Ectodermal cell (in vitro differentiated cells): ENCODE measurements around the gene DACT2. TPM values are rescaled to one million over a fixed set of nuclear protein-coding genes. Genes with fewer than 3 reads are reported as not detected.
A peak's percentile ranks its signal among the peaks of the same experiment; 100 is the strongest.

Source experiments
- H3K27ac ChIP-seq: 2 replicates; pipeline ENCODE4 v1.7.0; 2013; ENCODE audit warnings: mild to moderate bottlenecking, low read depth, low read length; ENCODE audit not compliant: insufficient read depth, poor library complexity, severe bottlenecking
- H3K27me3 ChIP-seq: 2 replicates; pipeline ENCODE4 v1.7.0; 2013; ENCODE audit warnings: mild to moderate bottlenecking, low read length; ENCODE audit not compliant: insufficient read depth, control insufficient read depth, poor library complexity, severe bottlenecking
- H3K36me3 ChIP-seq: one replicate; pipeline ENCODE4 v1.7.0; 2013; ENCODE audit warnings: low read length; ENCODE audit not compliant: control insufficient read depth, insufficient read depth
- H3K4me1 ChIP-seq: one replicate; pipeline ENCODE4 v1.7.0; 2013; ENCODE audit warnings: low read length; ENCODE audit not compliant: control insufficient read depth, insufficient read depth
- H3K4me3 ChIP-seq: 2 replicates; pipeline ENCODE4 v1.7.0; 2013; ENCODE audit warnings: low read depth, low read length, control low read depth; ENCODE audit not compliant: insufficient read depth
- H3K9me3 ChIP-seq: 2 replicates; pipeline ENCODE4 v1.7.0; 2013; ENCODE audit warnings: mild to moderate bottlenecking, low read length, moderate library complexity; ENCODE audit not compliant: control insufficient read depth
- WGBS, 2 experiments: methylation state at CpG; one replicate each; pipeline ENCODE4 v1.1.7; 2013; ENCODE audit warnings: missing lambda C conversion rate in 2 of 2; 5-methylcytosine and 5-hydroxymethylcytosine counted together
- polyA plus RNA-seq, 4 experiments: library from polyadenylated mRNA; stranded (reverse); fragments of 50-300 nt; gene quantifications; one replicate each; pipeline ENCODE4 v1.2.3, GENCODE V29; 2013

The DACT2 gene
- polyA plus RNA-seq (2013, experiment 1 of 4) = 0.74 TPM
- polyA plus RNA-seq (2013, experiment 2 of 4) = 1.2 TPM
- polyA plus RNA-seq (2013, experiment 3 of 4) = 0.91 TPM
- 0.97 TPM for polyA plus RNA-seq (2013, experiment 4 of 4)

DNA sequence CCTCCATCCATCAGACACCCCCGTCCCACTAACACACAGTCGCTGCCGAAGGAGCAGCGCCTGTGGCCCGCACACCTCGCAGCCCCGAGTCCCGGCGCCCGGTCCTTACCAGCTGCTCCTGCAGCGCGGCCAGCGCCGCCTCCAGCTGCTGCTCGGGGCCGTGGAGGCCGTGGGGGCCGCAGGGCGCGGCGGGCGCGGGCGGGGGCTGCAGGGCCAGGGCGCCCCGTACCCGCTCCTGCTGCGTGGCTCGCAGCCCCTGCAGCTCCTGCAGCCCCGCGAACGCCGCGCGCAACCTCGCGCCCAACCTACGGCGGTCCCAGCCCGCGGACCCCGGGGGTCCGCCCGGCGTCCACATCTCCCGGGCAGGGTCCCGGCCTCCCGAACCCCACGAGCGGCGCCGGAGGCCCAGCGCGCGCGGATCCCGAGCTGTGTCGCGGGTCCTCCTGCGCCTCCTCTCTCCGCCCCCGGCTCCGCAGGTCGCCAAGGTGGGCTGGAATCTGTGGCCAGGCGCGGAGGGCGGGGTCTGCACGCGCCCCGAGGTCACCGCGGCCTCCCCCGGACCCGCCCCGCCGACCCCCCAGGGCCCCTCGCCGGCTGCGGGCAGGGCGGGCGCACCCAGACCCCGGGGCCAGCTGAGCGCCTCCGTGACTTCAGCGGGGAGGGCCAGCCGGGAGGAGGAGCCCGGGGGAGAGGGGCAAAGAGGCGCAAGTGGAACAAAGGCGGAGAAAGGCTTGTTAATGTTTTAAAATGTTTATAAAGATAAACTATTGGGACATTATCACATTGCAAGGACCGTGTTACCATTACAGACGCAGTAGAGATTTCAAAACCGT, at the start of gene DACT2:
Gene DACT2 (minus strand): TSS at position 499 of the 833 bp plus-strand sequence. CDS start 144 bp downstream, at position 355.
- WGBS, 2 experiments = 0 to 1% methylated on average over 92 of the region's 92 CpGs
- peaks cover 42% of the 10 kb centered on the region for H3K27me3 ChIP-seq
- H3K4me3 ChIP-seq = peak within 1 kb of the TSS; percentile 40
- no peaks in the 10 kb centered on the region for H3K36me3 ChIP-seq
- H3K4me1 ChIP-seq = peaks cover 11% of the 10 kb centered on the region
- H3K27ac ChIP-seq = no peak within 1 kb of the TSS
- no peaks in the 10 kb centered on the region for H3K9me3 ChIP-seq

GRCh38 chr6:168368936-168369335, 49.4 kb upstream of the DACT2 start:
- WGBS, 2 experiments = 91 to 92% methylated on average over 7 of the region's 7 CpGs
- H3K27me3 ChIP-seq = no peaks in the 10 kb centered on the region
- H3K4me3 ChIP-seq = no peak overlapping the region

GRCh38 chr6:168368066-168368820, 48.7 kb upstream of the DACT2 start:
- Histone ChIP-seq H3K4me3 (no peak overlapping the region), H3K36me3 (no peaks in the 10 kb centered on the region), H3K27ac (no peak overlapping the region), H3K9me3 (no peaks in the 10 kb centered on the region), H3K27me3 (no peaks in the 10 kb centered on the region), H3K4me1 (peaks cover 6% of the 10 kb centered on the region)
- 92 to 93% methylated on average over 12 of the region's 12 CpGs for WGBS, 2 experiments

More at GRCh38 chr6:168368936-168369335, 49.4 kb upstream of the DACT2 start:
- H3K4me1 ChIP-seq = peaks cover 4% of the 10 kb centered on the region
- no peak overlapping the region for H3K27ac ChIP-seq
- H3K9me3 ChIP-seq = no peaks in the 10 kb centered on the region
- no peaks in the 10 kb centered on the region for H3K36me3 ChIP-seq

GRCh38 chr6:168367285-168367751, 47.7 kb upstream of the DACT2 start:
- no peaks in the 10 kb centered on the region for H3K9me3 ChIP-seq
- H3K27ac ChIP-seq = no peak overlapping the region
- H3K4me1 ChIP-seq = peaks cover 6% of the 10 kb centered on the region
- no peak overlapping the region for H3K4me3 ChIP-seq
- WGBS, 2 experiments = 95 to 96% methylated on average over 15 of the region's 15 CpGs
- H3K27me3 ChIP-seq = no peaks in the 10 kb centered on the region
- H3K36me3 ChIP-seq = no peaks in the 10 kb centered on the region

DNA sequence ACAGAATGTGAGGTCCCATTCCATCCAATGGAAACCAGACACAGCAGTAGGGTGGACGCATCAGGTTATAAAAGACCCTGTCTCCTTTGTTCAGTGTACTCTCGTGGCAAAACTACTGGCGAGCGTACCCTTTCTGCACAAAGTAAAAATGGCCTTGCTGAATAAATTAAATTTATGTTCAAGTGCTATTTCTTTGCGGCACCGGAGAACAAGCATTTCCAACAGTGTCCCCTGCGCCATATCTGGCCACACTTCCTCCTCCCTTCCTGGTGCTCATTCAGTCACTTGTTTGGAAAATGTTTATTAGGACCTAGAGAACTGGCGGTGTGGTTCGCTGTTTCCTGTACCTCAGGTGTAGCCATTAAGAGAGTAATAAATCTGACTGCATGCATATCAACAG, 46.9 kb upstream of the DACT2 start:
- no peaks in the 10 kb centered on the region for H3K9me3 ChIP-seq

GRCh38 chr6:168365422-168366165, 46.0 kb upstream of the DACT2 start:
- no peaks in the 10 kb centered on the region for H3K36me3 ChIP-seq
- H3K27me3 ChIP-seq = no peaks in the 10 kb centered on the region
- H3K4me3 ChIP-seq = no peak overlapping the region
- H3K4me1 ChIP-seq = peaks cover 6% of the 10 kb centered on the region
- 90 to 93% methylated on average over 24 of the region's 24 CpGs for WGBS, 2 experiments
- no peaks in the 10 kb centered on the region for H3K9me3 ChIP-seq
- no peak overlapping the region for H3K27ac ChIP-seq

More for the DNA sequence above, 46.9 kb upstream of the DACT2 start:
- WGBS, 2 experiments = 95 to 97% methylated on average over 9 of the region's 9 CpGs
- H3K27me3 ChIP-seq = no peaks in the 10 kb centered on the region
- H3K36me3 ChIP-seq = no peaks in the 10 kb centered on the region
- H3K4me3 ChIP-seq = no peak overlapping the region
- H3K27ac ChIP-seq = no peak overlapping the region
- H3K4me1 ChIP-seq = peaks cover 6% of the 10 kb centered on the region

GRCh38 chr6:168364793-168365421, 45.3 kb upstream of the DACT2 start:
- H3K27me3 ChIP-seq = no peaks in the 10 kb centered on the region
- H3K36me3 ChIP-seq = no peaks in the 10 kb centered on the region
- H3K4me1 ChIP-seq = peaks cover 6% of the 10 kb centered on the region
- 92% methylated on average over 31 of the region's 31 CpGs for WGBS, 2 experiments
- H3K9me3 ChIP-seq = no peaks in the 10 kb centered on the region
- no peak overlapping the region for H3K27ac ChIP-seq
- H3K4me3 ChIP-seq = no peak overlapping the region

DNA sequence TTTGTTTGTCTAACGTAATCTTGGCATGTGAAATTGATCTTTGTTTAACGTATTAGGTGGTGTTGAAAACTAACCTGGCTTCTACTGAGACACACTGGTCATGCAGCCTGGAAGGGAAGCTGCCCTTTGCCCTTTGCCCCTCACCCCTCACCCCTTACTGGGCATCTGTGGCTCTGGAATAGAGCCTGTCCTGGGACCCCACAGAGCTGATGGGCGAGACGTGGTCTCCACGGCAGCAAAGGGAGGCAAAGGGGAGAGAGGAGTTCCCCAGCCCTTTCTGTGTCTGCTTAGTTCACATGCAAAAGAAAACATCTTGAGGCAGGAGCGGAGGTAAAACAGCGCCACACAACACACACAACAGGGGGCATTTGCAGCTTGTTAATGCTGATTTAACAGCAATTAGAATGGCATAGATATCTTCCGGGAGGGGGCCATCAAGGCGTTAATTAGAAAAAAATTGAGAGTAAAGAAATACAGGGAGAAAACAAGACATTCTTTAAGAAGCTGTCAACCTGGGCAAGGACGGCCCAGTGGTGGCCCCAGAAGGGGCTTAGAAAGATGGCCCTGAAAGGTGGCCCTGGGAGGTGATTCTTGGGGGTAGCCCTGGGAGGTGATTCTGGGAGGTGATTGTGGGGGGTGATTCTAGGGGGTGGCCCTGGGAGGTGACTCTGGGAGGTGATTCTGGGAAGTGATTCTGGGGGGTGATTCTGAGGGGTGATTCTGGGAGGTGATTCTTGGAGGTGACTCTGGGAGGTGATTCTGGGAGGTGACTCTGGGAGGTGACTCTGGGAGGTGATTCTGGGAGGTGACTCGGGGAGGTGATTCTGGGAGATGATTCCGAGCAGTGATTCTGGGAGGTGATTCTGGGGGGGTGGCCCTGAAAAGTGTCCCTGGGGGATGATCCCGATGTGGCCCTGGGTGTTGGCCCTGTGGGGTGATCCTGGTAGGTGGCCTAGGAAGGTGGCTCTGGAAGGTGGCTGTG, 44.5 kb upstream of the DACT2 start:
- H3K4me3 ChIP-seq = no peak overlapping the region
- WGBS, 2 experiments = 65 to 72% methylated on average over 13 of the region's 13 CpGs
- H3K4me1 ChIP-seq = peaks cover 6% of the 10 kb centered on the region
- no peaks in the 10 kb centered on the region for H3K36me3 ChIP-seq
- H3K27ac ChIP-seq = no peak overlapping the region
- H3K9me3 ChIP-seq = no peaks in the 10 kb centered on the region
- no peaks in the 10 kb centered on the region for H3K27me3 ChIP-seq

DNA sequence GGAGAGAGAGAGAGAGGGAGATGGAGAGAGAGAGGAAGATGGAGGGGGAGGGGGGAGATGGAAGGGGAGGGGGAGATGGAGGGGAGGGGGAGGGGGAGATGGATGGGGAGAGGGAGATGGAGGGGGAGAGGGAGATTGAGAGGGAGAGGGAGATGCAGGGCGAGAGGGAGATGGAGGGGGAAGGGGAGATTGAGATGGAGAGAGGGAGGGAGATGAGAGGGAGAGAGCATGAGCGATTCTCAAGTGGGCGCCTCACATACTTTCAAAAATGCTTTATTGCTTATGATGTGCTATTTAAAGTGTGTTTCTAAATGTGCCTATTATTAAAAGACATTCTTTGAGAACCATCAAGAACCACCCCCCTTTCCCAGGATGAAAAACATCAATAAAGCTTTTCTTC, 43.7 kb upstream of the DACT2 start:
- Histone ChIP-seq H3K4me3 (no peak overlapping the region), H3K27me3 (no peaks in the 10 kb centered on the region), H3K27ac (no peak overlapping the region), H3K36me3 (no peaks in the 10 kb centered on the region), H3K9me3 (no peaks in the 10 kb centered on the region), H3K4me1 (peaks cover 6% of the 10 kb centered on the region)
- 89% methylated on average over 3 of the region's 3 CpGs for whole genome bisulfite sequencing, 2 experiments
